AG04449 (cell line): ENCODE results near the gene XPR1.
A peak's percentile ranks its signal among the peaks of the same experiment; 100 is the strongest.

Experiments
- CTCF ChIA-PET: fragments of 350-600 bp; formaldehyde crosslinking; extraction: SDS; loops from one replicate; lab custom pipeline; 2021; ENCODE audit warnings: antibody characterized with exemption; lab: Yijun Ruan, JAX
- POLR2A ChIA-PET: fragments of 400-600, 350-600 bp; formaldehyde crosslinking; extraction: SDS; loops from one replicate; lab custom pipeline; 2020; ENCODE audit warnings: antibody characterized with exemption, inconsistent platforms; lab: Yijun Ruan, JAX
- DNase-seq: peaks from one replicate; pipeline ENCODE4 v3.0.0-alpha.2; 2010; ENCODE audit warnings: low read depth, low spot score
- H3K4me3 ChIP-seq: 2 replicates; pipeline ENCODE4 v1.5.1; 2011; ENCODE audit warnings: low read depth, mild to moderate bottlenecking, control low read depth, low read length
- CTCF ChIP-seq: IDR thresholded peaks from one replicate; pipeline ENCODE4 v1.5.1; 2011; ENCODE audit warnings: mild to moderate bottlenecking, moderate library complexity, low read length, control low read depth, inconsistent platforms; ENCODE audit not compliant: insufficient read depth; ENCODE audit errors: missing control alignments

The XPR1 gene

GRCh38 chr1:180628646-180629045 lies 3.2 kb upstream of the XPR1 start:
- TF ChIP-seq CTCF: no peak
- ChIA-PET POLR2A (no interaction called here), CTCF (no interaction called here)
- DNase-seq: no peak
- H3K4me3 ChIP-seq: no peak overlapping the region

- no peak overlapping the region for H3K4me3 ChIP-seq
- no peak for TF ChIP-seq CTCF
- no peak for DNase-seq
- POLR2A ChIA-PET: no interaction called here
- CTCF ChIA-PET: interaction anchor here (0.7 to 3.1 kb wide), 9 partner anchors 9 to 232 kb away, joined by 3 to 26 read pairs (median 4); no protein-coding TSS in a partner anchor
These were observed 1.2 kb upstream of the XPR1 start for GRCh38 chr1:180630408-180631193.

GRCh38 chr1:180631194-180631765 lies 542 bp upstream of the XPR1 start:
- POLR2A ChIA-PET: interaction anchor here (0.6 kb wide), 2 partner anchors 374 to 526 kb away, joined by 3 read pairs; no protein-coding TSS in a partner anchor
- no peak overlapping the region for H3K4me3 ChIP-seq
- no peak for TF ChIP-seq CTCF
- DNase-seq: no peak
- CTCF ChIA-PET: interaction anchor here (0.6 to 3.1 kb wide), 11 partner anchors 8 to 234 kb away, joined by 3 to 26 read pairs (median 4); no protein-coding TSS in a partner anchor

GRCh38 chr1:180632326-180633056 lies 669 bp downstream of the XPR1 start:
- POLR2A ChIA-PET: interaction anchor here (0.6 to 1.2 kb wide), 2 partner anchors 46 to 525 kb away, joined by 3 to 4 read pairs; no protein-coding TSS in a partner anchor

More at GRCh38 chr1:180632326-180633056, 669 bp downstream of the XPR1 start:
- no peak for DNase-seq
- peak; percentile 9 for TF ChIP-seq CTCF
- peak overlapping the region; percentile 96 for H3K4me3 ChIP-seq
- CTCF ChIA-PET: interaction anchor here (0.7 to 3.1 kb wide), 8 partner anchors 8 to 230 kb away, joined by 3 to 26 read pairs (median 4); no protein-coding TSS in a partner anchor
